Activated CD8-positive, alpha-beta T cell treated with anti-CD3 and anti-CD28 coated beads for 36 hours (primary cell): ENCODE measurements around the gene FBXW11. TPM values are rescaled to one million over a fixed set of nuclear protein-coding genes. Genes with fewer than 3 reads are reported as not detected.

Experiments used
- ATAC-seq: fragments of 200-7000 bp; cut with Tn5 transposase; one replicate; pipeline ENCODE4 v1.10.0; 2021; ENCODE audit warnings: mild to moderate bottlenecking, moderate library complexity
- CTCF ChIA-PET: fragments of 350-600 bp; sonication (Branson Sonifier 250); formaldehyde crosslinking; loops from one replicate; lab custom pipeline; 2021; ENCODE audit warnings: antibody characterized with exemption; lab: Charles Lee
- POLR2A ChIA-PET: fragments of 350-600 bp; sonication (Branson Sonifier 250); formaldehyde crosslinking; loops from one replicate; lab custom pipeline; 2021; ENCODE audit warnings: antibody characterized with exemption; lab: Charles Lee
- DNase-seq: peaks from one replicate; pipeline ENCODE4 v3.0.0-alpha.2; 2020
- H3K27ac Mint-ChIP-seq: one replicate; pipeline ENCODE4 v1.8.0; 2021; ENCODE audit warnings: mild to moderate bottlenecking, mixed read lengths
- H3K27me3 Mint-ChIP-seq: one replicate; pipeline ENCODE4 v1.8.0; 2021; ENCODE audit warnings: mixed read lengths
- H3K36me3 Mint-ChIP-seq: one replicate; pipeline ENCODE4 v1.8.0; 2021; ENCODE audit warnings: low read depth, mixed read lengths
- H3K4me1 Mint-ChIP-seq: one replicate; pipeline ENCODE4 v1.8.0; 2021; ENCODE audit warnings: low read depth, mixed read lengths
- H3K4me3 Mint-ChIP-seq: one replicate; pipeline ENCODE4 v1.8.0; 2021; ENCODE audit warnings: mild to moderate bottlenecking, moderate library complexity, mixed read lengths
- H3K9me3 Mint-ChIP-seq: one replicate; pipeline ENCODE4 v1.8.0; 2021; ENCODE audit warnings: mixed read lengths
- CTCF ChIP-seq: fragments of 200-600 bp; IDR thresholded peaks from one replicate; pipeline ENCODE4 v1.8.0; 2022; ENCODE audit warnings: antibody characterized with exemption, mild to moderate bottlenecking
- intact Hi-C: fragments of 100-400 bp; cut with micrococcal nuclease; formaldehyde crosslinking; loops from one replicate; pipeline ENCODE4 v1.10.0; 2022
- total RNA-seq, 2 experiments: library from RNA; stranded (reverse); gene quantifications; one replicate each; pipeline ENCODE4 v1.2.3, GENCODE V29; 2021

The FBXW11 gene
- 10 to 100 TPM; 49.3 to 52.6 TPM for total RNA-seq

GRCh38 chr5:172006321-172007174, at the start of gene FBXW11:
FBXW11 (minus strand) TSS chr5:172006638; CDS start chr5:172006502, 136 bp downstream.
- no peaks in the 10 kb centered on the region for H3K9me3 Mint-ChIP-seq
- CTCF ChIA-PET: interaction anchor here (0.8 to 6.9 kb wide), 21 partner anchors 9 to 690 kb away, joined by 3 to 77 read pairs (median 4); partner anchors contain the start of genes STK10 and UBTD2
- peak within 1 kb of the TSS; percentile 98 for H3K4me3 Mint-ChIP-seq
- DNase-seq: peak; percentile 97
- peak; percentile 84 for ATAC-seq
- TF ChIP-seq CTCF: no peak
- peaks cover 53% of the 10 kb centered on the region for H3K4me1 Mint-ChIP-seq
- intact Hi-C loops: loop anchor here (5.0 kb wide), 2 partner anchors 99 to 171 kb away; no protein-coding TSS in a partner anchor
- no peaks in the 10 kb centered on the region for H3K27me3 Mint-ChIP-seq
- H3K27ac Mint-ChIP-seq: peak within 1 kb of the TSS; percentile 97
- peaks cover 22% of the 10 kb centered on the region for H3K36me3 Mint-ChIP-seq
- POLR2A ChIA-PET: interaction anchor here (0.7 to 7.7 kb wide), 32 partner anchors 10 to 618 kb away, joined by 3 to 115 read pairs (median 4); partner anchors contain the start of genes NPM1, STK10 and UBTD2

- ATAC-seq (no peak), DNase-seq (no peak)
- ChIA-PET POLR2A (interaction anchor here (0.9 kb wide), 1 partner anchor 49 kb away, joined by 3 read pairs; no protein-coding TSS in a partner anchor), CTCF (interaction anchor here (0.7 to 5.3 kb wide), 4 partner anchors 9 to 144 kb away, joined by 3 to 42 read pairs (median 4); no protein-coding TSS in a partner anchor)
- H3K27ac Mint-ChIP-seq: peak overlapping the region; percentile 1
- no peak overlapping the region for H3K4me3 Mint-ChIP-seq
- no peaks in the 10 kb centered on the region for H3K27me3 Mint-ChIP-seq
- peaks cover 35% of the 10 kb centered on the region for H3K36me3 Mint-ChIP-seq
- H3K9me3 Mint-ChIP-seq: no peaks in the 10 kb centered on the region
- intact Hi-C loops: no loop called here
- no peaks in the 10 kb centered on the region for H3K4me1 Mint-ChIP-seq
- TF ChIP-seq CTCF: no peak
These were observed 49.6 kb upstream of the FBXW11 start for GRCh38 chr5:172055996-172056395.

- Mint-ChIP-seq H3K36me3 (peaks cover 34% of the 10 kb centered on the region), H3K4me1 (no peaks in the 10 kb centered on the region), H3K4me3 (no peak overlapping the region), H3K27ac (no peak overlapping the region), H3K9me3 (no peaks in the 10 kb centered on the region), H3K27me3 (no peaks in the 10 kb centered on the region)
- CTCF ChIA-PET: interaction anchor here (0.7 to 5.3 kb wide), 3 partner anchors 9 to 144 kb away, joined by 3 to 42 read pairs (median 3); no protein-coding TSS in a partner anchor
- DNase-seq (no peak), ATAC-seq (no peak)
- no peak for TF ChIP-seq CTCF
- intact Hi-C loops: no loop called here
- POLR2A ChIA-PET: interaction anchor here (0.5 to 0.9 kb wide), 2 partner anchors 16 to 48 kb away, joined by 3 read pairs; no protein-coding TSS in a partner anchor
These were observed 49.0 kb upstream of the FBXW11 start for GRCh38 chr5:172055421-172055820.

GRCh38 chr5:172054611-172055153, 48.2 kb upstream of the FBXW11 start:
- no peaks in the 10 kb centered on the region for H3K9me3 Mint-ChIP-seq
- POLR2A ChIA-PET: interaction anchor here (0.6 to 1.5 kb wide), 2 partner anchors 10 kb away, joined by 3 to 6 read pairs; no protein-coding TSS in a partner anchor
- DNase-seq (no peak), ATAC-seq (no peak)
- peaks cover 2% of the 10 kb centered on the region for H3K4me1 Mint-ChIP-seq
- peaks cover 31% of the 10 kb centered on the region for H3K36me3 Mint-ChIP-seq
- intact Hi-C loops: no loop called here
- no peaks in the 10 kb centered on the region for H3K27me3 Mint-ChIP-seq
- no peak overlapping the region for H3K27ac Mint-ChIP-seq
- no peak for TF ChIP-seq CTCF
- no peak overlapping the region for H3K4me3 Mint-ChIP-seq
- CTCF ChIA-PET: interaction anchor here (1.3 to 1.4 kb wide), 2 partner anchors 19 to 239 kb away, joined by 3 read pairs; no protein-coding TSS in a partner anchor
